MM.1S (cell line): ENCODE measurements around the gene CIROP.

Experiments
- DNase-seq: peaks from one replicate; pipeline ENCODE4 v3.0.0-alpha.2; 2015
- H2AFZ ChIP-seq: fragments of 300-600 bp; sonication (generic); 2 replicates; pipeline ENCODE4 v1.6.0; 2016; ENCODE audit warnings: antibody characterized with exemption, low read length
- H3F3A ChIP-seq: fragments of 300-600 bp; sonication (generic); 2 replicates; pipeline ENCODE4 v1.6.1; 2016; ENCODE audit warnings: mild to moderate bottlenecking, antibody characterized with exemption, low read length, moderate library complexity, mixed read lengths; ENCODE audit not compliant: insufficient read depth
- H3K27ac ChIP-seq: fragments of 300-600 bp; sonication (generic); 2 replicates; pipeline ENCODE4 v1.5.1; 2016; ENCODE audit warnings: mild to moderate bottlenecking, low read length
- H3K27me3 ChIP-seq: fragments of 300-600 bp; sonication (generic); replicated peaks from 2 replicates; pipeline ENCODE4 v1.6.0; 2016; ENCODE audit warnings: low read length; ENCODE audit not compliant: insufficient read depth
- H3K36me3 ChIP-seq: fragments of 300-600 bp; sonication (generic); replicated peaks from 2 replicates; pipeline ENCODE4 v1.6.1; 2016; ENCODE audit warnings: mild to moderate bottlenecking, low read length, mixed read lengths; ENCODE audit not compliant: insufficient read depth
- H3K4me1 ChIP-seq: fragments of 300-600 bp; sonication (generic); 2 replicates; pipeline ENCODE4 v1.6.1; 2016; ENCODE audit warnings: low read length, mixed read lengths
- H3K4me2 ChIP-seq: fragments of 300-600 bp; sonication (generic); 2 replicates; pipeline ENCODE4 v1.6.0; 2016; ENCODE audit warnings: low read depth, low read length
- H3K4me3 ChIP-seq: fragments of 300-600 bp; sonication (generic); 2 replicates; pipeline ENCODE4 v1.5.1; 2016; ENCODE audit warnings: low read length, mixed read lengths
- H3K79me2 ChIP-seq: fragments of 300-600 bp; sonication (generic); 2 replicates; pipeline ENCODE4 v1.6.1; 2016; ENCODE audit warnings: mixed run types, low read length, mixed read lengths
- H3K9ac ChIP-seq: fragments of 300-600 bp; sonication (generic); 2 replicates; pipeline ENCODE4 v1.6.1; 2016; ENCODE audit warnings: low read length, mixed read lengths
- H3K9me2 ChIP-seq: fragments of 300-600 bp; sonication (generic); replicated peaks from 2 replicates; pipeline ENCODE4 v1.6.1; 2016; ENCODE audit warnings: mild to moderate bottlenecking, low read length, mixed read lengths; ENCODE audit not compliant: insufficient read depth
- H3K9me3 ChIP-seq: fragments of 300-600 bp; sonication (generic); replicated peaks from 2 replicates; pipeline ENCODE4 v1.6.1; 2016; ENCODE audit warnings: mild to moderate bottlenecking, low read length, mixed read lengths; ENCODE audit not compliant: insufficient read depth
- H4K20me1 ChIP-seq: fragments of 300-600 bp; sonication (generic); 2 replicates; pipeline ENCODE4 v1.6.1; 2016; ENCODE audit warnings: mild to moderate bottlenecking, low read length, moderate library complexity, mixed read lengths; ENCODE audit not compliant: insufficient read depth
- EZH2 ChIP-seq: fragments of 300-600 bp; sonication (generic); optimal IDR thresholded peaks from 2 replicates; pipeline ENCODE3; 2017; ENCODE audit warnings: low read depth, mild to moderate bottlenecking, antibody characterized with exemption, low read length, mixed read lengths
- EZH2phosphoT487 ChIP-seq: fragments of 300-600 bp; sonication (generic); IDR thresholded peaks from 2 replicates; pipeline ENCODE4 v1.6.1; 2018; ENCODE audit warnings: antibody characterized with exemption, low read length
- TF ChIP-seq, protein P1 (sequence below): fragments of 300-600 bp; sonication (generic); IDR thresholded peaks from 2 replicates; pipeline ENCODE4 v1.5.1; 2016; ENCODE audit warnings: antibody characterized with exemption, low read length, mixed read lengths

The CIROP gene

DNA sequence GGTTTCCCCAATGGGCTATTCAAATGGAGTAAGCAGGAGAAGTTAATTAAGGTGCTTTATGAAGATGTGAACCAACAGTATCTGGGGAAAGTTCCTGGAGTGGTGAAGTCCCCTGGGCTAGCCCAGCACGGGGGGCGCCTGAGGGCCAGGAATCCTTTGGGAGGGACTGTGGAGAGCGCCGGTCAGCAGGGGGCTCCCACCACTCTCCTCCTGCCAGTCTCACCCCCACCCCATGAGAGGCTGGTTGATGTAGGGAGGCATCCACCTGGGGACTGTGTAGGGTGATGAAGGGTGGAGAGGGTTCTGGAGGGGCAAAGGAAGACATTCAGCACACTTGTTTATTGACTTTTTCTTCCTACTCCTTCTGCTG is 9.9 kb upstream of the CIROP start:
- no peaks in the 10 kb centered on the region for H3K36me3 ChIP-seq
- TF ChIP-seq, protein P1, sequence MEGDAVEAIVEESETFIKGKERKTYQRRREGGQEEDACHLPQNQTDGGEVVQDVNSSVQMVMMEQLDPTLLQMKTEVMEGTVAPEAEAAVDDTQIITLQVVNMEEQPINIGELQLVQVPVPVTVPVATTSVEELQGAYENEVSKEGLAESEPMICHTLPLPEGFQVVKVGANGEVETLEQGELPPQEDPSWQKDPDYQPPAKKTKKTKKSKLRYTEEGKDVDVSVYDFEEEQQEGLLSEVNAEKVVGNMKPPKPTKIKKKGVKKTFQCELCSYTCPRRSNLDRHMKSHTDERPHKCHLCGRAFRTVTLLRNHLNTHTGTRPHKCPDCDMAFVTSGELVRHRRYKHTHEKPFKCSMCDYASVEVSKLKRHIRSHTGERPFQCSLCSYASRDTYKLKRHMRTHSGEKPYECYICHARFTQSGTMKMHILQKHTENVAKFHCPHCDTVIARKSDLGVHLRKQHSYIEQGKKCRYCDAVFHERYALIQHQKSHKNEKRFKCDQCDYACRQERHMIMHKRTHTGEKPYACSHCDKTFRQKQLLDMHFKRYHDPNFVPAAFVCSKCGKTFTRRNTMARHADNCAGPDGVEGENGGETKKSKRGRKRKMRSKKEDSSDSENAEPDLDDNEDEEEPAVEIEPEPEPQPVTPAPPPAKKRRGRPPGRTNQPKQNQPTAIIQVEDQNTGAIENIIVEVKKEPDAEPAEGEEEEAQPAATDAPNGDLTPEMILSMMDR, result no peak
- no peak for TF ChIP-seq EZH2phosphoT487
- TF ChIP-seq EZH2, result no peak
- H3K27me3 ChIP-seq, result no peaks in the 10 kb centered on the region; the same call in 1 of the 2 replicates
- no peak overlapping the region for H3K27ac ChIP-seq
- no peaks in the 10 kb centered on the region for H3F3A ChIP-seq
- H2AFZ ChIP-seq, result no peak overlapping the region
- no peaks in the 10 kb centered on the region for H3K79me2 ChIP-seq
- no peak overlapping the region for H3K4me2 ChIP-seq
- no peak overlapping the region for H3K4me3 ChIP-seq
- H3K9me2 ChIP-seq, result no peaks in the 10 kb centered on the region
- H4K20me1 ChIP-seq, result no peaks in the 10 kb centered on the region
- no peak overlapping the region for H3K9ac ChIP-seq
- H3K9me3 ChIP-seq, result no peaks in the 10 kb centered on the region
- no peak for DNase-seq
- no peaks in the 10 kb centered on the region for H3K4me1 ChIP-seq

DNA sequence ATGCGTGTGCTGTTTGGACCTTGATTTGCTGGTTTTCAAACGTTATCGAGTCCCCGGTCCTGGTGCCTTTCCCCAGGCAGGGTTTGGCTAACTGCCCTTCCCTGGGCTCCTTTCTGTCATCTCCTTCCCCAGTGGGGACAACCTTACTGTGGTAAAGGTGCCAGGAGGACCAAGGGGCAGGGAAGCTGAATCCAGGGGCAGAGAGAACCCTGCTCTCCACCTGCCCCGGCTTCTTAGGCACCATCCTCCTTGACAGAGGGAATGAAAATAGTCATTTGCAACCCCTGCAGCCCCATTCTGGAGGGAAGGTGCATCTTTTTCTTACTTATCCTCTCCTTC is 9.3 kb upstream of the CIROP start:
- no peak for TF ChIP-seq EZH2
- TF ChIP-seq, protein P1, result no peak
- no peak for TF ChIP-seq EZH2phosphoT487
- H3K4me3 ChIP-seq, result no peak overlapping the region
- H3F3A ChIP-seq, result no peaks in the 10 kb centered on the region
- no peaks in the 10 kb centered on the region for H4K20me1 ChIP-seq
- H3K27me3 ChIP-seq, result no peaks in the 10 kb centered on the region; the same call in 1 of the 2 replicates
- H3K9me3 ChIP-seq, result no peaks in the 10 kb centered on the region
- H3K36me3 ChIP-seq, result no peaks in the 10 kb centered on the region
- no peak overlapping the region for H3K4me2 ChIP-seq
- no peak overlapping the region for H3K27ac ChIP-seq
- no peaks in the 10 kb centered on the region for H3K4me1 ChIP-seq
- no peak for DNase-seq
- H3K9me2 ChIP-seq, result no peaks in the 10 kb centered on the region
- no peak overlapping the region for H2AFZ ChIP-seq
- H3K79me2 ChIP-seq, result no peaks in the 10 kb centered on the region
- no peak overlapping the region for H3K9ac ChIP-seq

DNA sequence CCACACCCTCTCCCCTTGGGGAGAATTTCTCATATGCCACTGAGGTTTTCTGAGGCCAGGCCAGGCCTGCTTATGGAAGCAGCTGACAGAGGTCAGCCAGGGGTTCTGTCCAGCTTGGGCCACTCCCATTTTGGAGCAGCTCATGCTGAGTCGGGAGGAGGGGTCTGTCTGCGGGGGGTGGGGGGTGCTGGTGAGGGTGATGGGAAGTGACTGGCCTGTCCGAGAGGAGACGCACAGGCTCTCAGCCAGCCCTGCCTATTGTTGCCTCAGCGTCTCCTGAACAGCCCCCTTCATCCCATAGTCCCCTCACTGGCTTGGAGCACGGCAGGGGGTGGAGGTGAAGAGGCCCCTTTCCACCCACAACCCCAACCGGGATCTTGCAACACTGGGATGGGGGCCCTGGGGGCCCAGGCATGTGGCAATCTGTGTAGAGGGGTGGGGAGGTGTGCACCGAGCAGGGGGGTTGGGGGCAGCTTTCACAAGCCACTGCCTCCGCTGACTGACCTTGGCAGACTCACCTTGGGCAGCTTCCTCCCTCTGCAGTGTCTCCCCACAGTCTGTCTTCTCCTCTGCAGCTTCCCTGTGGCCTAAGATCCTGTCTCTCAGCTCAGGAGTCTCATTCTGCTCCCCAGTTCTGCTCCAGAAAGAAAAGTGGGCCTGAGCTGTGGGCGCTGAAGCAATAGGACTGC is 8.8 kb upstream of the CIROP start:
- H3K4me1 ChIP-seq, result no peaks in the 10 kb centered on the region
- H2AFZ ChIP-seq, result no peak overlapping the region
- H3K4me3 ChIP-seq, result no peak overlapping the region
- H3K9me3 ChIP-seq, result no peaks in the 10 kb centered on the region
- DNase-seq, result no peak
- H3K36me3 ChIP-seq, result no peaks in the 10 kb centered on the region
- no peaks in the 10 kb centered on the region for H3K9me2 ChIP-seq
- no peak overlapping the region for H3K27ac ChIP-seq
- H4K20me1 ChIP-seq, result no peaks in the 10 kb centered on the region
- H3K4me2 ChIP-seq, result no peak overlapping the region
- H3K9ac ChIP-seq, result no peak overlapping the region
- H3F3A ChIP-seq, result no peaks in the 10 kb centered on the region
- H3K79me2 ChIP-seq, result no peaks in the 10 kb centered on the region
- no peaks in the 10 kb centered on the region; the same call in 1 of the 2 replicates for H3K27me3 ChIP-seq
- TF ChIP-seq EZH2, result no peak
- TF ChIP-seq, protein P1, result no peak
- TF ChIP-seq EZH2phosphoT487, result no peak
